NCI-H2196 treated with DMSO at 0.1 percent for 48 hours (cell line): Measurements from ENCODE around the gene OR51D1.

Source experiments
- DNase-seq: peaks from one replicate; lab custom pipeline; 2025; ENCODE audit not compliant: unreplicated experiment; lab: John Stamatoyannopoulos, UW

The OR51D1 gene

GRCh38 chr11:4644233-4644632, 7.0 kb downstream of the OR51D1 start:
- DNase-seq = no peak

GRCh38 chr11:4645974-4646373, 8.7 kb downstream of the OR51D1 start:
- DNase-seq = no peak

- DNase-seq = no peak
Measured at GRCh38 chr11:4647766-4648165, 10.5 kb downstream of the OR51D1 start.

GRCh38 chr11:4654635-4655369, 17.5 kb downstream of the OR51D1 start:
- no peak for DNase-seq

GRCh38 chr11:4658629-4659445, 21.6 kb downstream of the OR51D1 start:
- DNase-seq = no peak

- no peak for DNase-seq
Measured at GRCh38 chr11:4662876-4663275, 25.6 kb downstream of the OR51D1 start.

GRCh38 chr11:4664183-4664582, 26.9 kb downstream of the OR51D1 start:
- DNase-seq = no peak

GRCh38 chr11:4664786-4665185, 27.5 kb downstream of the OR51D1 start:
- DNase-seq = no peak

GRCh38 chr11:4665424-4665823, 28.1 kb downstream of the OR51D1 start:
- no peak for DNase-seq

GRCh38 chr11:4671741-4672140, 34.5 kb downstream of the OR51D1 start:
- DNase-seq = no peak

GRCh38 chr11:4672470-4672869, 35.2 kb downstream of the OR51D1 start:
- DNase-seq = no peak

- DNase-seq = no peak
Measured at GRCh38 chr11:4673781-4674180, 36.5 kb downstream of the OR51D1 start.

GRCh38 chr11:4677948-4678347, 40.7 kb downstream of the OR51D1 start:
- DNase-seq = no peak

GRCh38 chr11:4680341-4680740, 43.1 kb downstream of the OR51D1 start:
- DNase-seq = peak; percentile 14

- no peak for DNase-seq
Measured at GRCh38 chr11:4682623-4683419, 45.5 kb downstream of the OR51D1 start.

- DNase-seq = no peak
Measured at GRCh38 chr11:4684631-4685285, 47.5 kb downstream of the OR51D1 start.
